ENCODE measurements around the gene PLK3.

The PLK3 gene

GRCh38 chr1:44848456-44849181 lies 48.4 kb downstream of the PLK3 start:
- no peak overlapping the region for H3K27ac ChIP-seq
- no peak for TF ChIP-seq CTCF (conservative IDR thresholded peaks at IDR 0.05)
- no peak for TF ChIP-seq ZFX (IDR thresholded peaks at IDR 0.05)

GRCh38 chr1:44849575-44850132 lies 49.5 kb downstream of the PLK3 start:
- TF ChIP-seq ZFX (IDR thresholded peaks at IDR 0.05) (no peak), CTCF (conservative IDR thresholded peaks at IDR 0.05) (no peak)
- no peak overlapping the region for H3K27ac ChIP-seq

DNA sequence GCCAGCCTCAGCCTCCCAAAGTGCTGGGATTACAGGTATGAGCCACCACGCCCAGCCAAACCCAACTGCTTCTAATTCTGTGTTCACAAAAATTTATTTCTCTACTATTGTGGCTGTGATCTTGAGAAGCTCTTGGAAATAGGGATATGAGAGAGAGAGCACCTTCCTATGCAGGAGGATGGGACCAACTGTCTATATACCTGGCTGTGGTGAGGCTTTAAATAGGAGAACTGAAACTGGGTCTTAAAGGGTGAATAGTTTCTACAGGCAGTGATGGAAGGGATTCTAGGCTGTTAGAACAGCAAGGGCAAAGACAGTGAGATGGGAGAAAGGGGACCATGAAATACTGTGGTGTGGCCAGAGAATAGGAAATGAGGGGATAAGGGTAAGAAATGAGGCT lies 51.1 kb downstream of the PLK3 start:
- H3K27ac ChIP-seq, result no peak overlapping the region
- no peak for TF ChIP-seq CTCF (conservative IDR thresholded peaks at IDR 0.05)
- no peak for TF ChIP-seq ZFX (IDR thresholded peaks at IDR 0.05)

- TF ChIP-seq ZFX (IDR thresholded peaks at IDR 0.05) (no peak), CTCF (conservative IDR thresholded peaks at IDR 0.05) (no peak)
Measured at GRCh38 chr1:44853201-44853600, 53.0 kb downstream of the PLK3 start.

GRCh38 chr1:44854970-44855369 lies 54.8 kb downstream of the PLK3 start:
- no peak overlapping the region for H3K27ac ChIP-seq
- TF ChIP-seq ZFX (IDR thresholded peaks at IDR 0.05), result no peak

More at GRCh38 chr1:44853201-44853600, 53.0 kb downstream of the PLK3 start:
- H3K27ac ChIP-seq, result no peak overlapping the region
